Gastrocnemius medialis (tissue), 4 donors: ENCODE data around the gene DAPP1. TPM values are rescaled to one million over a fixed set of nuclear protein-coding genes. Genes with fewer than 3 reads are reported as not detected.

Source experiments
- ATAC-seq, 2 donors: fragments of 150-250 bp; one replicate each; pipeline ENCODE4 v1.9.1; 2016
- DNase-seq, 2 donors: peaks; one replicate each; pipeline ENCODE4 v3.0.0-alpha.2; 2019
- H3K27ac ChIP-seq, 4 donors: fragments of 200-600 bp; sonication (generic); 1 replicate in 1 of 4; 2 replicates in 3 of 4; pipeline ENCODE4 v1.5.1; 2016 to 2018; ENCODE audit warnings: mild to moderate bottlenecking in 2 of 4, moderate library complexity in 1 of 4
- H3K27me3 ChIP-seq, 3 donors: fragments of 200-600 bp; sonication (generic) in 2 of 3; 1 replicate in 1 of 3; 2 replicates in 2 of 3; pipeline versions ENCODE4 v1.5.1 to v1.6.0; 2016 to 2019; ENCODE audit warnings: mild to moderate bottlenecking in 1 of 3, moderate library complexity in 1 of 3
- H3K36me3 ChIP-seq, 2 donors: fragments of 200-600 bp; sonication (generic) in 1 of 2; one replicate each; pipeline ENCODE4 v1.5.1; 2017 to 2018
- H3K4me1 ChIP-seq, 2 donors: fragments of 200-600 bp; sonication (generic) in 1 of 2; one replicate each; pipeline ENCODE4 v1.5.1; 2016 to 2017; ENCODE audit warnings: mild to moderate bottlenecking in 2 of 2
- H3K4me3 ChIP-seq, 4 donors: fragments of 200-600 bp; sonication (generic) in 3 of 4; 1 replicate in 1 of 4; 2 replicates in 3 of 4; pipeline ENCODE4 v1.5.1; 2016 to 2019; ENCODE audit warnings: mild to moderate bottlenecking in 2 of 4
- H3K9me3 ChIP-seq, 3 donors: fragments of 200-600 bp; sonication (generic) in 2 of 3; 1 replicate in 1 of 3; 2 replicates in 2 of 3; pipeline ENCODE4 v1.5.1; 2016 to 2019
- POLR2A ChIP-seq, 2 donors: fragments of 450-650 bp; IDR thresholded peaks; one replicate each; pipeline ENCODE4 v1.6.1; 2017; ENCODE audit warnings: antibody characterized with exemption in 2 of 2, mild to moderate bottlenecking in 2 of 2, moderate library complexity in 2 of 2
- in situ Hi-C, 4 donors: fragments of 200-750 bp; cut with MboI; loops; one replicate each; pipeline versions ENCODE4 v1.15.0 to v1.8.0; 2017; ENCODE audit warnings: low sequenced_read_pairs in 4 of 4
- intact Hi-C: fragments of 100-400 bp; cut with DNase I; formaldehyde crosslinking; loops from one replicate; pipeline ENCODE4 v1.15.1; 2023; ENCODE audit warnings: low total_unique reads
- total RNA-seq, 4 donors: library from RNA; depleted of rRNA; stranded (reverse); fragments of >200 nt; gene quantifications; one replicate each; pipeline versions ENCODE4 v1.1.0 to v1.2.3, GENCODE V29; 2016
- TF ChIP-seq, protein P1 (sequence below), 5 experiments: fragments of 450-650 bp in 3 of 5; fragments of 200-600 bp in 2 of 5; sonication (generic) in 2 of 5; IDR thresholded peaks in 4 of 5; conservative IDR thresholded peaks in 1 of 5; 1 replicate in 4 of 5; 2 replicates in 1 of 5; pipeline ENCODE4 v1.5.1; 2016 to 2019; ENCODE audit warnings: antibody characterized with exemption in 5 of 5, mild to moderate bottlenecking in 3 of 5, moderate library complexity in 3 of 5

DAPP1 gene
- total RNA-seq, 4 donors from 2014 or later: 0.15 to 1.3 (median 0.72) TPM

DNA sequence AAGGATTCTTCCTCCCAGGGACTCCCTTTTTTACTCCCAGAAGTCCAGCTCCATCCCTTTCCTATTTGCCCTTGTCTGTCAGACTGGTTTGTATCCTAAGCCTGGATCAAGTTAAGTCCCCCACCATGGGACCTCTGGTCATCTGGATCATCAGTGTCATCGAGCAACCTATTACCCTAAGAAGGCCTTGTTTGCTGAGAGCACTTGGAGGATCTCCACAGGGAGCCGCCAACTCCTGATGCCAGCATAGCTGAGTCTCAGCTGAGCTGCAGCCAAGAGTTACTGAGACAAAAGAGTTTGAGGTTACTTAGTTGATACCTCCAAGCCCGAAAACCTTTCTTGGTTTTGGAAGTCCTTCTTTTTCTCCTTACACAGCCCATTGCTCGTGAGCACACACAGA, 10.1 kb upstream of the DAPP1 start:
- H3K4me3 ChIP-seq: no peak overlapping the region
- DNase-seq (no peak), ATAC-seq (no peak)
- no peaks in the 10 kb centered on the region for H3K27me3 ChIP-seq
- in situ Hi-C loops: loop anchor here (5.0 to 10.0 kb wide), 3 partner anchors 152 to 252 kb away; partner anchors contain the start of gene C4orf54 (in 1 of the 4)
- H3K4me1 ChIP-seq: peaks cover 30 to 34% of the 10 kb centered on the region in 2 donors
- TF ChIP-seq POLR2A (IDR thresholded peaks at IDR 0.05): no peak
- H3K9me3 ChIP-seq: no peaks in the 10 kb centered on the region
- H3K36me3 ChIP-seq: no peaks in the 10 kb centered on the region
- H3K27ac ChIP-seq: peak overlapping the region in 1 of 4 donors; percentile 36
- intact Hi-C loops: loop anchor here (5.0 kb wide), 1 partner anchor 189 kb away; no protein-coding TSS in a partner anchor

DNA sequence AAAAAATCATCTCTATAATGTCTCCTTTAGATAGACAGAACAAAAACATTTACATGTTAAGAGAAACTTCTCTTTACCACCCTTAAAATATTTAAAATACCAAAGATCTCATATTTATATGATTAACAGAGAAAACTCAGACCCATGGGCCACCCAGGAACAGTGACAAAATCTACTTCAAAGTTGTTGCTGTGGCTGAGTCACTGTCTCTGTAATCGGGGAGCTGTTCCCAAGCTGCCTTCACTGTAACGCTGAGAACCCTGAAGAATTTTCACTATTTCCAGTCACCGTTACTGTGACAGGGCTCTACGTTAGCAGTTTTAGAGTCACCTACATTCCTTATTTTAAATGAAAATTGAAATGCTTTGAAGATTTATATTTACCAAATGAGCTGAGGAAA, 9.0 kb upstream of the DAPP1 start:
- no peak overlapping the region for H3K4me3 ChIP-seq
- no peaks in the 10 kb centered on the region for H3K27me3 ChIP-seq
- in situ Hi-C loops: loop anchor here (5.0 to 10.0 kb wide), 3 partner anchors 153 to 253 kb away; partner anchors contain the start of gene C4orf54 (in 1 of the 4)
- DNase-seq (no peak), ATAC-seq (peak in 1 of 2 donors; percentile 47)
- peaks cover 24 to 27% of the 10 kb centered on the region in 2 donors for H3K4me1 ChIP-seq
- H3K9me3 ChIP-seq: no peaks in the 10 kb centered on the region
- TF ChIP-seq, protein P1, sequence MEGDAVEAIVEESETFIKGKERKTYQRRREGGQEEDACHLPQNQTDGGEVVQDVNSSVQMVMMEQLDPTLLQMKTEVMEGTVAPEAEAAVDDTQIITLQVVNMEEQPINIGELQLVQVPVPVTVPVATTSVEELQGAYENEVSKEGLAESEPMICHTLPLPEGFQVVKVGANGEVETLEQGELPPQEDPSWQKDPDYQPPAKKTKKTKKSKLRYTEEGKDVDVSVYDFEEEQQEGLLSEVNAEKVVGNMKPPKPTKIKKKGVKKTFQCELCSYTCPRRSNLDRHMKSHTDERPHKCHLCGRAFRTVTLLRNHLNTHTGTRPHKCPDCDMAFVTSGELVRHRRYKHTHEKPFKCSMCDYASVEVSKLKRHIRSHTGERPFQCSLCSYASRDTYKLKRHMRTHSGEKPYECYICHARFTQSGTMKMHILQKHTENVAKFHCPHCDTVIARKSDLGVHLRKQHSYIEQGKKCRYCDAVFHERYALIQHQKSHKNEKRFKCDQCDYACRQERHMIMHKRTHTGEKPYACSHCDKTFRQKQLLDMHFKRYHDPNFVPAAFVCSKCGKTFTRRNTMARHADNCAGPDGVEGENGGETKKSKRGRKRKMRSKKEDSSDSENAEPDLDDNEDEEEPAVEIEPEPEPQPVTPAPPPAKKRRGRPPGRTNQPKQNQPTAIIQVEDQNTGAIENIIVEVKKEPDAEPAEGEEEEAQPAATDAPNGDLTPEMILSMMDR (IDR thresholded peaks at IDR 0.05 in 4 of 5, conservative IDR thresholded peaks at IDR 0.05 in 1 of 5): no peak
- TF ChIP-seq POLR2A (IDR thresholded peaks at IDR 0.05): no peak
- peak overlapping the region in 3 of 4 donors; percentile 1 to 51 (median 9) for H3K27ac ChIP-seq
- H3K36me3 ChIP-seq: no peaks in the 10 kb centered on the region
- intact Hi-C loops: loop anchor here (1.0 to 5.0 kb wide), 3 partner anchors 142 to 246 kb away; no protein-coding TSS in a partner anchor

DNA sequence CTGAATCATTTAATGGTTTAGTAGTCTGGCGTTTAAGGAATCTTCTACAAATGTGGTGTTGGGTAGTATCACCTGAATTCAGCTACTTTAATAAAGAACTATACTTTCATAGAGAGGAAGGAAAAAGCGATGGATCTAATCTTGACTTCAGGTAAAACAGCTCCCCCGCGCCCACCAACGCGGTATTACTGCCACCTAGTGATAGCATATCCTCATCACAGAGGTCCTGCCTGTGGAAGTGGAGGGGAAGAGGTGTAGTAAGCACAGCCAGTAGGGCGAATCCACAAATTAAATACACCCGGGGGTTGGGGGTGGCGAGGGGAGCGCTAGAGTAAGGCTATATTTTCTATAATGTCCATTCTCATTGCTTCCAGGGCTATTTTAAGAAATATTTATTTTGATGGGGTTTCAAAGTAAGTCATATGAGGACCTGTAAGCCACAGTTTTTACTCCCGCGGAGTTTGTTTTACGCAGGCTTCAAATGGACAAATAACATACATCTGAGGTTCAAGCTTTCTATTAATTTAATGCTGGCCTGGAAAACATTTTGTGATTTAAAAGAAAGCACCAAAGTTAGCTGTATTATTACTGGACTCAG, 8.3 kb upstream of the DAPP1 start:
- Histone ChIP-seq H3K4me3 (no peak overlapping the region), H3K36me3 (no peaks in the 10 kb centered on the region), H3K4me1 (peaks cover 18 to 21% of the 10 kb centered on the region in 2 donors), H3K9me3 (no peaks in the 10 kb centered on the region), H3K27ac (peak overlapping the region in 1 of 4 donors; percentile 51), H3K27me3 (no peaks in the 10 kb centered on the region)
- intact Hi-C loops: loop anchor here (1.0 to 5.0 kb wide), 3 partner anchors 141 to 247 kb away; no protein-coding TSS in a partner anchor
- peak; percentile 55 to 77 for DNase-seq
- peak; percentile 85 to 94 for ATAC-seq
- in situ Hi-C loops: loop anchor here (5.0 to 10.0 kb wide), 3 partner anchors 154 to 254 kb away; partner anchors contain the start of gene C4orf54 (in 1 of the 4)
- no peak for TF ChIP-seq POLR2A (IDR thresholded peaks at IDR 0.05)
- TF ChIP-seq, protein P1 (IDR thresholded peaks at IDR 0.05 in 4 of 5, conservative IDR thresholded peaks at IDR 0.05 in 1 of 5): peak; percentile 74 to 82 (median 78)

DNA sequence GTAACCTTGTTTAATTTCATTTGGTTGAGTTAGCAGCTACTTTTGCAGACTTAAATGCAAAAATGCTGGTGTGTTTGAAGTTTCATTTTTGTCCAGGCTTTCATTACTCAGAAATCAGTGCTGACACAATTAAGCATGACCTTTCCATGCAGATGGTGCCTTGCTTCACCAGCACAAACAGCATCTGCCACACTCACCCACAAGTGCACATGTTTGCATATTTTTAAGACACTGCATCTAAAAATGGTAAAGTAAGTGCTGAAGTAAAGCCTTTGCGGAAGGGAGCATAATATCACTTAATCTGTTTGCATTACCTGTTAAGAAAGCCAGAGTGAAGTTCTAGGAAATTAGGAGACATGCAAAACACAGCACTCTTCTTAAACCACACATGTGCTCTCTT, 7.3 kb upstream of the DAPP1 start:
- no peak overlapping the region for H3K4me3 ChIP-seq
- H3K27me3 ChIP-seq: no peaks in the 10 kb centered on the region
- DNase-seq (no peak), ATAC-seq (no peak)
- in situ Hi-C loops (loop anchor here (5.0 to 10.0 kb wide), 3 partner anchors 155 to 255 kb away; partner anchors contain the start of gene C4orf54 (in 1 of the 4)), intact Hi-C loops (loop anchor here (5.0 kb wide), 1 partner anchor 192 kb away; no protein-coding TSS in a partner anchor)
- H3K9me3 ChIP-seq: no peaks in the 10 kb centered on the region
- H3K36me3 ChIP-seq: no peaks in the 10 kb centered on the region
- H3K4me1 ChIP-seq: peaks cover 11 to 12% of the 10 kb centered on the region in 2 donors
- H3K27ac ChIP-seq: no peak overlapping the region
- TF ChIP-seq, protein P1 (IDR thresholded peaks at IDR 0.05 in 4 of 5, conservative IDR thresholded peaks at IDR 0.05 in 1 of 5): no peak
- TF ChIP-seq POLR2A (IDR thresholded peaks at IDR 0.05): no peak

DNA sequence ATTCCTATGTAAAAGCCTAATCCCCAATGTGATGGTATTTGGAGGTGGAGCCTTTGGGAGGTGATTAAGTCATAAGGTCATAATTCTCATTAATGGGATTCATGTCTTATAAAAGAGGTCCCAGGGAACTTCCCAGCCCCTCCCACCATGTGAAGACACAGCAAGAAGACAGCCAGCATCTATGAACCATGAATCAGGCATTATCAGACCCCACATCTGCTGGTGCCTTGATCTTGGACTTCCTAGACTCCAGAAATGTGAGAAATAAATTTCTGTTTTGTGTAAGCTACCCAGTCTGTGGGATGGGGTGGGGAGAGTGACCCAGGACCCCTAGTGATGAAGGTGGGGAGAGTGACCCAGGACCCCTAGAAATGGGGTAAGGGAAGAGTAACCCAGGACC, 6.1 kb upstream of the DAPP1 start:
- H3K4me3 ChIP-seq: no peak overlapping the region
- H3K4me1 ChIP-seq: peaks cover 11 to 12% of the 10 kb centered on the region in 2 donors
- TF ChIP-seq, protein P1 (IDR thresholded peaks at IDR 0.05 in 4 of 5, conservative IDR thresholded peaks at IDR 0.05 in 1 of 5): no peak
- no peak for TF ChIP-seq POLR2A (IDR thresholded peaks at IDR 0.05)
- no peak overlapping the region for H3K27ac ChIP-seq
- DNase-seq (no peak), ATAC-seq (no peak)
- no peaks in the 10 kb centered on the region for H3K36me3 ChIP-seq
- no peaks in the 10 kb centered on the region for H3K9me3 ChIP-seq
- in situ Hi-C loops: loop anchor here in 1 of 4 donors (5.0 kb wide), 1 partner anchor 253 kb away; no protein-coding TSS in a partner anchor
- no peaks in the 10 kb centered on the region for H3K27me3 ChIP-seq
- intact Hi-C loops: no loop called here
